ENCODE measurements around the gene SYPL1. TPM values are rescaled to one million over a fixed set of nuclear protein-coding genes. Genes with fewer than 3 reads are reported as not detected.

SYPL1 gene
- total and polyA plus RNA-seq, 10 donors: 49.9 to 113 (median 86.4) TPM

DNA sequence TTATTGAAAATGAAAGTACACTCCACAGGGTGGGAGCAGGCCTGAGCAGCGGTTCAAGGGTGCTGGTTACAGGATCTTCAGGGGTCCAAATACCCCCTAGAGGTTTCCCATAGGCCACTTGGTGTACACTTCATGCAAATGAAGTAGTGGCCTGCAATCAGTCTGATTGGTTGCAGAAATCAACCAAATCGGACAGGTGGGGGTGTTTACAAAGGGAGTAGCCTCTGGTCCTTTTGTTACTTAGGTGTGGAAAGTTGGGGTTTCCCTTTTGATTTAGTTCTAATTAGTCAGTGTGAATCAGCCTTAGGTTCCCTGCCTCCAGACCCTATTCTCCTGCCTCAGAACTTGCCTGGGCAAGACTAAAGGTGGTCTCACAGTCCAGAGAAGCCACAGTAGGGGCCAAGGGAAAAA, 49.6 kb downstream of the SYPL1 start:
- 64 to 79% (median 72%) methylated on average over 2 of the region's 2 CpGs for WGBS, 5 donors
- Histone ChIP-seq H3K4me1 (peaks cover 29 to 99% (median 81%) of the 10 kb centered on the region in 6 donors), H3K36me3 (no peaks in the 10 kb centered on the region), H3K27me3 (replicated peaks in 1 of 7) (no peaks in the 10 kb centered on the region), H3K27ac (peak overlapping the region in 6 of 8 donors; percentile 54 to 86 (median 76)), H3K9me3 (no peaks in the 10 kb centered on the region), H3K4me3 (no peak overlapping the region)
- intact Hi-C loops (cut with DNase I; ENCODE audit: low total_unique reads): no loop called here
- TF ChIP-seq, protein P1, sequence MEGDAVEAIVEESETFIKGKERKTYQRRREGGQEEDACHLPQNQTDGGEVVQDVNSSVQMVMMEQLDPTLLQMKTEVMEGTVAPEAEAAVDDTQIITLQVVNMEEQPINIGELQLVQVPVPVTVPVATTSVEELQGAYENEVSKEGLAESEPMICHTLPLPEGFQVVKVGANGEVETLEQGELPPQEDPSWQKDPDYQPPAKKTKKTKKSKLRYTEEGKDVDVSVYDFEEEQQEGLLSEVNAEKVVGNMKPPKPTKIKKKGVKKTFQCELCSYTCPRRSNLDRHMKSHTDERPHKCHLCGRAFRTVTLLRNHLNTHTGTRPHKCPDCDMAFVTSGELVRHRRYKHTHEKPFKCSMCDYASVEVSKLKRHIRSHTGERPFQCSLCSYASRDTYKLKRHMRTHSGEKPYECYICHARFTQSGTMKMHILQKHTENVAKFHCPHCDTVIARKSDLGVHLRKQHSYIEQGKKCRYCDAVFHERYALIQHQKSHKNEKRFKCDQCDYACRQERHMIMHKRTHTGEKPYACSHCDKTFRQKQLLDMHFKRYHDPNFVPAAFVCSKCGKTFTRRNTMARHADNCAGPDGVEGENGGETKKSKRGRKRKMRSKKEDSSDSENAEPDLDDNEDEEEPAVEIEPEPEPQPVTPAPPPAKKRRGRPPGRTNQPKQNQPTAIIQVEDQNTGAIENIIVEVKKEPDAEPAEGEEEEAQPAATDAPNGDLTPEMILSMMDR (IDR thresholded peaks at IDR 0.05 in 8 of 11, conservative IDR thresholded peaks at IDR 0.05 in 3 of 11): no peak
- TF ChIP-seq POLR2AphosphoS5 (IDR thresholded peaks at IDR 0.05) (no peak), POLR2A (IDR thresholded peaks at IDR 0.05) (no peak)
- no peak for DNase-seq

DNA sequence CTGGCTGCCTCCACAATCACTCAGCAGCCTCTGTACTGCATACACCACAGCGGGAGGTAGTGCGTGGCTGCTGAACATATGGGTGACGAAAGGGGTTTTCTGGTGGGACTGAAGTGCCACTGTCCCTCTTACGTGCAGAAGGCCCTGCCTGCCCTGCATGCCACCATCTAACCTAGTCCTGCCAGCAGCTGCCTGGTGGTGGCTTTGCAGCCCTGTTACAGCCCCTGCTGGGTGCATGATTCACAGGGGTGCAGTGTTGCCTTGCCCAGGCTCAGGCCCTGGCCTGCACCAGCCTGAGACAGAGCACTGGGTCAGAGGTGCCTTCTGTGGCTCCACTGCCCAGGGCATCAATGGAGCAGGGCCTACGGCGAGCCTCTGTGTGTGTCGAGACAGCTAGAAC, 50.1 kb downstream of the SYPL1 start:
- H3K9me3 ChIP-seq: no peaks in the 10 kb centered on the region
- no peak overlapping the region for H3K4me3 ChIP-seq
- peak overlapping the region; percentile 26 to 86 (median 65) for H3K27ac ChIP-seq
- no peak for TF ChIP-seq POLR2AphosphoS5 (IDR thresholded peaks at IDR 0.05)
- intact Hi-C loops (cut with DNase I; ENCODE audit: low total_unique reads): no loop called here
- 74 to 89% (median 87%) methylated on average over 7 of the region's 7 CpGs for WGBS, 5 donors
- peaks cover 33 to 99% (median 87%) of the 10 kb centered on the region in 6 donors for H3K4me1 ChIP-seq
- no peaks in the 10 kb centered on the region for H3K27me3 ChIP-seq (replicated peaks in 1 of 7)
- DNase-seq: peak; percentile 72
- H3K36me3 ChIP-seq: no peaks in the 10 kb centered on the region

- H3K27ac ChIP-seq: peak overlapping the region; percentile 26 to 86 (median 66)
- H3K4me3 ChIP-seq: no peak overlapping the region
- no peaks in the 10 kb centered on the region for H3K9me3 ChIP-seq
- peaks cover 33 to 99% (median 90%) of the 10 kb centered on the region in 6 donors for H3K4me1 ChIP-seq
- no peaks in the 10 kb centered on the region for H3K27me3 ChIP-seq (replicated peaks in 1 of 7)
- no peaks in the 10 kb centered on the region for H3K36me3 ChIP-seq
- no peak for DNase-seq
- WGBS, 5 donors: 74 to 86% (median 80%) methylated on average over 9 of the region's 9 CpGs
- TF ChIP-seq, protein P1 (IDR thresholded peaks at IDR 0.05 in 8 of 11, conservative IDR thresholded peaks at IDR 0.05 in 3 of 11): no peak
- TF ChIP-seq POLR2A (IDR thresholded peaks at IDR 0.05): no peak
- TF ChIP-seq POLR2AphosphoS5 (IDR thresholded peaks at IDR 0.05): no peak
- intact Hi-C loops (cut with DNase I; ENCODE audit: low total_unique reads): no loop called here
Observed at GRCh38 chr7:106061301-106061979, 50.7 kb downstream of the SYPL1 start.

DNA sequence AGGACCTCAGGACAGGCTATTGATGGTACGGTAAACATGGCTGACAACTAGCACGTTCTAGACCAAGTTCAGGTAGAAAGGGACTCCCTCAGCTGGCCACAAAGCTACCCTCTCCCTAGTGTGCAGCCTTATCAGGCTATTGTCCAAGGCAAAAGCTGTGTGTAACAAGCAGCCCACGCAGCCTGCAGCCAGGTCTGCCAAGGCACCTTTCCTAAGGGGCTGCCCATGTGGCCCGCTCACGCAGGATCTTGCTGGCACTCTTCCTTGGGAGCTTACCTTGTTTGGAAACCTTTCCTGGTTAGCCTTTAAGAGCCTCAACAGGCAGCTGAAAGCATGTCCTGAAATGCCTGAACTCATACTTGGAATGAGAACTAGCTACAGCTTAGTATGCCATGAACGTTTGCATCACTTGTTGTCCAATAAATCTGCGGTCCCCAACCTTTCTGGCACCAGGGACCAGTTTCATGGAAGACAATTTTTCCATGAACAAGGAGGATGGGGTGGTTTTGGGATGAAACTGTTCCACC, 51.7 kb downstream of the SYPL1 start:
- no peak for DNase-seq
- Histone ChIP-seq H3K27me3 (replicated peaks in 1 of 7) (no peaks in the 10 kb centered on the region), H3K36me3 (no peaks in the 10 kb centered on the region), H3K4me1 (peaks cover 33 to 90% (median 81%) of the 10 kb centered on the region in 6 donors), H3K4me3 (no peak overlapping the region), H3K9me3 (no peaks in the 10 kb centered on the region), H3K27ac (peak overlapping the region in 5 of 8 donors; percentile 54 to 86 (median 78))
- intact Hi-C loops (cut with DNase I; ENCODE audit: low total_unique reads): no loop called here
- no peak for TF ChIP-seq POLR2A (IDR thresholded peaks at IDR 0.05)
- TF ChIP-seq, protein P1 (IDR thresholded peaks at IDR 0.05 in 8 of 11, conservative IDR thresholded peaks at IDR 0.05 in 3 of 11): no peak
- TF ChIP-seq POLR2AphosphoS5 (IDR thresholded peaks at IDR 0.05): no peak
- whole genome bisulfite sequencing, 5 donors: 82 to 99% (median 95%) methylated on average over 5 to 7 of the region's 7 CpGs

Data from spleen (tissue), 11 donors.